ENCODE results near the gene SDHB.

SDHB gene

DNA sequence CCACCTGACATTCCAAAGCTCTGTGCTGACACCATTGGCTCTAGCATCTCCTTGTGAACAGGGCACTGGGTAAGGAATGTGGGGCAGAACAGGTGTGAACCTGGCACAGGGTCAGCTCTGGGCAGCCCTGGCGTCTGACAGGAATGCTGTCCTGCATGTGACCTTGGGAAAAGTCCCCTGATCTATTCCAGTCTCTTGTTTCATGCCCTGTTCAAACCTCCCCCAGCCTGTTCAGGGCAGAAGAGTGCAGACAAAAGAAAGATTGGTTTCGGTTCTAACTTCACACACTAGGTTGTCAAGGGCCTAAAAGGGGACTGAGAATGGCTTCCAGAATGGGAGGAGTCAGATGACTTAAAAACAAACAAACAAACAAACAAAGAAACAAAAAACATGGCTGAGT, 27.6 kb upstream of the SDHB start:
- H3F3A ChIP-seq (ENCODE audit: insufficient read depth, low read length), result no peaks in the 10 kb centered on the region
- H3K4me3 ChIP-seq (ENCODE audit: low read depth, low read length, poor library complexity, severe bottlenecking), result no peak overlapping the region
- H3K9me3 ChIP-seq (ENCODE audit: low read length), result no peaks in the 10 kb centered on the region
- H3K9ac ChIP-seq (ENCODE audit: low read length), result no peak overlapping the region
- no peak overlapping the region for H3K27ac ChIP-seq (ENCODE audit: low read depth, low read length, poor library complexity, severe bottlenecking)
- H3K79me2 ChIP-seq (ENCODE audit: insufficient read depth, low read length), result no peaks in the 10 kb centered on the region
- no peaks in the 10 kb centered on the region for H3K36me3 ChIP-seq (ENCODE audit: insufficient read depth, low read length)
- TF ChIP-seq EZH2 (IDR thresholded peaks at IDR 0.05; ENCODE audit: borderline replicate concordance, low read length), result no peak
- TF ChIP-seq, protein P1, sequence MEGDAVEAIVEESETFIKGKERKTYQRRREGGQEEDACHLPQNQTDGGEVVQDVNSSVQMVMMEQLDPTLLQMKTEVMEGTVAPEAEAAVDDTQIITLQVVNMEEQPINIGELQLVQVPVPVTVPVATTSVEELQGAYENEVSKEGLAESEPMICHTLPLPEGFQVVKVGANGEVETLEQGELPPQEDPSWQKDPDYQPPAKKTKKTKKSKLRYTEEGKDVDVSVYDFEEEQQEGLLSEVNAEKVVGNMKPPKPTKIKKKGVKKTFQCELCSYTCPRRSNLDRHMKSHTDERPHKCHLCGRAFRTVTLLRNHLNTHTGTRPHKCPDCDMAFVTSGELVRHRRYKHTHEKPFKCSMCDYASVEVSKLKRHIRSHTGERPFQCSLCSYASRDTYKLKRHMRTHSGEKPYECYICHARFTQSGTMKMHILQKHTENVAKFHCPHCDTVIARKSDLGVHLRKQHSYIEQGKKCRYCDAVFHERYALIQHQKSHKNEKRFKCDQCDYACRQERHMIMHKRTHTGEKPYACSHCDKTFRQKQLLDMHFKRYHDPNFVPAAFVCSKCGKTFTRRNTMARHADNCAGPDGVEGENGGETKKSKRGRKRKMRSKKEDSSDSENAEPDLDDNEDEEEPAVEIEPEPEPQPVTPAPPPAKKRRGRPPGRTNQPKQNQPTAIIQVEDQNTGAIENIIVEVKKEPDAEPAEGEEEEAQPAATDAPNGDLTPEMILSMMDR (IDR thresholded peaks at IDR 0.05; ENCODE audit: low read length), result no peak
- H3K4me1 ChIP-seq (ENCODE audit: insufficient read depth, low read length, severe bottlenecking), result no peaks in the 10 kb centered on the region
- no peaks in the 10 kb centered on the region for H4K20me1 ChIP-seq (ENCODE audit: insufficient read depth, low read length)
- peaks cover 9% of the 10 kb centered on the region; the same call in 1 of the 2 replicates for H3K27me3 ChIP-seq (ENCODE audit: insufficient read depth, low read length)
- H3K9me2 ChIP-seq (ENCODE audit: low read depth, low read length), result no peaks in the 10 kb centered on the region
- no peak overlapping the region for H3K4me2 ChIP-seq (ENCODE audit: low read length)
- H2AFZ ChIP-seq (ENCODE audit: low read length), result no peak overlapping the region

DNA sequence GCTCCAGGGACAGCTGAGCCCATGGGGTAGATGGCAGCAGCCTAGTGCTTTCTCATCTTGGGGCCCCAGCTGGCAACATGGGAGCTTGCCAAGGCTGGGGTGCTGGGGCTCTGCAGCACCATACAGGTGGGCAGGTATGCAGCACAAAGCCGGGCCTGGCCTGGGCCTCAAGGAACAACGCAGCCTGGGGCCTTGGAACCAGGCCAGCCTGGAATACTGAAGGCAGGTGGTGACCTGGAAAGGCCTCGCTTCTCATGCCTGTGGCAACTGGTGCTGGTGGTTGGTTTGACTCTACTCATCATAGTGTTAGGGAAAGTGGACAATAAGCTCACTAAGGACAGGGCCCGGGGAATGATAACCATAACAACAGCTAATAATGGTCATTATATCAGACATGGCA, 27.0 kb upstream of the SDHB start:
- H3K27me3 ChIP-seq (ENCODE audit: insufficient read depth, low read length), result peaks cover 9% of the 10 kb centered on the region; the same call in 1 of the 2 replicates
- no peak overlapping the region for H3K9ac ChIP-seq (ENCODE audit: low read length)
- TF ChIP-seq, protein P1 (IDR thresholded peaks at IDR 0.05; ENCODE audit: low read length), result no peak
- TF ChIP-seq EZH2 (IDR thresholded peaks at IDR 0.05; ENCODE audit: borderline replicate concordance, low read length), result no peak
- H3K9me3 ChIP-seq (ENCODE audit: low read length), result no peaks in the 10 kb centered on the region
- no peak overlapping the region for H3K4me2 ChIP-seq (ENCODE audit: low read length)
- no peaks in the 10 kb centered on the region for H3K36me3 ChIP-seq (ENCODE audit: insufficient read depth, low read length)
- H3K4me1 ChIP-seq (ENCODE audit: insufficient read depth, low read length, severe bottlenecking), result no peaks in the 10 kb centered on the region
- no peak overlapping the region for H2AFZ ChIP-seq (ENCODE audit: low read length)
- no peak overlapping the region for H3K4me3 ChIP-seq (ENCODE audit: low read depth, low read length, poor library complexity, severe bottlenecking)
- H4K20me1 ChIP-seq (ENCODE audit: insufficient read depth, low read length), result no peaks in the 10 kb centered on the region
- no peaks in the 10 kb centered on the region for H3K9me2 ChIP-seq (ENCODE audit: low read depth, low read length)
- H3K27ac ChIP-seq (ENCODE audit: low read depth, low read length, poor library complexity, severe bottlenecking), result no peak overlapping the region
- H3K79me2 ChIP-seq (ENCODE audit: insufficient read depth, low read length), result no peaks in the 10 kb centered on the region
- H3F3A ChIP-seq (ENCODE audit: insufficient read depth, low read length), result no peaks in the 10 kb centered on the region

DNA sequence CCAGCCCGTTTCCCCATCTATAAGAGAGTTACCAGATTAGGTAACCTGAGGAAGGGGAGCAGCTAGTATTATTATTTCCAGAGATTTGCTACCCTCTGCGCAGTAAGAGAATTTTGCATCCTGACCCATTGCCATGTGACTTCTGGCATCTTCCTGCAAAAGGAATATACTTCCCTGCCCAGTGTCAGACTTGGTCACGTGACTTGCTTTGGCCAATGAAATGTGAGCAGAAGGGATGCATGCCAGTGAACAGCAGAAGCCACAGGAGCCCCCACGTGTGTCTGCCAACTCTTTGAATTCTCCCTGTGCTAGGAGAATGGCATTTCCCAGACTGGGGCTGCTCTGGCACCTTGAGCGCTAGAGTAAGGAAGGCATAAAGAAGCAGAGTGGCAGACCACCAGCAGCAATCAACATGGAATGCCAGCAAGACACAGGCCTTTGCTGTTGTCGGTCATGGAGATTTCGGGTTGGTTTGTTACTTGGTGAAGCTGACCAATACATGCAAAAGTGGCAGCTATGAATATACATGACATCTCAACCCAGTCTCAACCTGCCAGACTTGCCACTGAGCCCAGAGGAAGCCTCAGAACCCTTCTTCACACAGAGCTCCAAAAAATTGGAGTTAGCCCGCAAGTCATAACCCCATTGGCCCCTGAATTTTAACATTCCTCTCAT, 26.4 kb upstream of the SDHB start:
- H4K20me1 ChIP-seq (ENCODE audit: insufficient read depth, low read length), result no peaks in the 10 kb centered on the region
- no peak overlapping the region for H3K27ac ChIP-seq (ENCODE audit: low read depth, low read length, poor library complexity, severe bottlenecking)
- no peaks in the 10 kb centered on the region for H3K36me3 ChIP-seq (ENCODE audit: insufficient read depth, low read length)
- no peak overlapping the region for H3K4me2 ChIP-seq (ENCODE audit: low read length)
- H3K27me3 ChIP-seq (ENCODE audit: insufficient read depth, low read length), result peaks cover 4% of the 10 kb centered on the region; the same call in 1 of the 2 replicates
- no peak overlapping the region for H2AFZ ChIP-seq (ENCODE audit: low read length)
- H3K79me2 ChIP-seq (ENCODE audit: insufficient read depth, low read length), result no peaks in the 10 kb centered on the region
- H3K9ac ChIP-seq (ENCODE audit: low read length), result no peak overlapping the region
- H3K4me1 ChIP-seq (ENCODE audit: insufficient read depth, low read length, severe bottlenecking), result no peaks in the 10 kb centered on the region
- no peaks in the 10 kb centered on the region for H3K9me2 ChIP-seq (ENCODE audit: low read depth, low read length)
- H3K4me3 ChIP-seq (ENCODE audit: low read depth, low read length, poor library complexity, severe bottlenecking), result no peak overlapping the region
- no peaks in the 10 kb centered on the region for H3F3A ChIP-seq (ENCODE audit: insufficient read depth, low read length)
- peaks cover under 1% of the 10 kb centered on the region; the same call in 1 of the 2 replicates for H3K9me3 ChIP-seq (ENCODE audit: low read length)
- TF ChIP-seq EZH2 (IDR thresholded peaks at IDR 0.05; ENCODE audit: borderline replicate concordance, low read length), result no peak
- TF ChIP-seq, protein P1 (IDR thresholded peaks at IDR 0.05; ENCODE audit: low read length), result no peak
